Measurements from ENCODE around the gene VEPH1.

DNA sequence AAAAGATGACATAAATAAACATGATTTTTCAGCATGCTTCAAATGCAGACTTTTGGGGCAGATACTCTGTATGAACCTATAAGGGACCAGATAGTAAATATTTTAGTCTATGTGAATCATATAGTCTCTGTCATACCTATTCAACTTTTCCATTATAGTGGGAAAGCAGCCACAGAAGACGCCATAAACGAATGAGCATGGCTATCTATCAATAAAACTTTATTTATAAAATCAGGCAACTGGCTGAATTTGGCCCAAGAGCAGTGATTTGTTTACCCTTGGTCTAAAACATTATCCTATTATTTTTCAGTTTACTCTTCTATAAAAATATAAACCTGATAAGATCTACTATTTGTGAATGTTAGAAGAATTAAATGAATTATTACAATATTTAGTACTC lies 25.9 kb upstream of the VEPH1 start:
- TF ChIP-seq, protein P1, sequence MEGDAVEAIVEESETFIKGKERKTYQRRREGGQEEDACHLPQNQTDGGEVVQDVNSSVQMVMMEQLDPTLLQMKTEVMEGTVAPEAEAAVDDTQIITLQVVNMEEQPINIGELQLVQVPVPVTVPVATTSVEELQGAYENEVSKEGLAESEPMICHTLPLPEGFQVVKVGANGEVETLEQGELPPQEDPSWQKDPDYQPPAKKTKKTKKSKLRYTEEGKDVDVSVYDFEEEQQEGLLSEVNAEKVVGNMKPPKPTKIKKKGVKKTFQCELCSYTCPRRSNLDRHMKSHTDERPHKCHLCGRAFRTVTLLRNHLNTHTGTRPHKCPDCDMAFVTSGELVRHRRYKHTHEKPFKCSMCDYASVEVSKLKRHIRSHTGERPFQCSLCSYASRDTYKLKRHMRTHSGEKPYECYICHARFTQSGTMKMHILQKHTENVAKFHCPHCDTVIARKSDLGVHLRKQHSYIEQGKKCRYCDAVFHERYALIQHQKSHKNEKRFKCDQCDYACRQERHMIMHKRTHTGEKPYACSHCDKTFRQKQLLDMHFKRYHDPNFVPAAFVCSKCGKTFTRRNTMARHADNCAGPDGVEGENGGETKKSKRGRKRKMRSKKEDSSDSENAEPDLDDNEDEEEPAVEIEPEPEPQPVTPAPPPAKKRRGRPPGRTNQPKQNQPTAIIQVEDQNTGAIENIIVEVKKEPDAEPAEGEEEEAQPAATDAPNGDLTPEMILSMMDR (IDR thresholded peaks at IDR 0.05), result no peak
- TF ChIP-seq EZH2 (IDR thresholded peaks at IDR 0.05; ENCODE audit: borderline replicate concordance, insufficient read depth, low read depth, low read length, poor library complexity, severe bottlenecking), result no peak

Measured in B cell (primary cell).